Breast epithelium (tissue), 4 donors: ENCODE data around the gene CDH4. TPM values are rescaled to one million over a fixed set of nuclear protein-coding genes. Genes with fewer than 3 reads are reported as not detected.

Experiments used
- DNase-seq, 2 donors: peaks; one replicate each; pipeline ENCODE4 v3.0.0-alpha.2; 2019; ENCODE audit warnings: low spot score in 2 of 2
- H3K27ac ChIP-seq, 2 donors: fragments of 200-600 bp; sonication (generic) in 1 of 2; one replicate each; pipeline ENCODE4 v1.5.1; 2016 to 2019; ENCODE audit warnings: mild to moderate bottlenecking in 1 of 2
- H3K27me3 ChIP-seq, 2 donors: fragments of 200-600 bp; sonication (generic) in 1 of 2; one replicate each; pipeline versions ENCODE4 v1.5.1 to v1.6.0; 2017 to 2019; ENCODE audit warnings: control low read depth in 1 of 2, mild to moderate bottlenecking in 1 of 2
- H3K36me3 ChIP-seq: fragments of 200-600 bp; one replicate; pipeline ENCODE4 v1.5.1; 2019
- H3K4me1 ChIP-seq, 2 donors: fragments of 200-600 bp; sonication (generic); one replicate each; pipeline ENCODE4 v1.5.1; 2016 to 2019; ENCODE audit warnings: control low read depth in 1 of 2
- H3K4me3 ChIP-seq, 3 donors: fragments of 200-600 bp; sonication (generic); 1 replicate in 2 of 3; 2 replicates in 1 of 3; pipeline ENCODE4 v1.5.1; 2016 to 2019; ENCODE audit warnings: mild to moderate bottlenecking in 3 of 3, moderate library complexity in 2 of 3
- H3K9me3 ChIP-seq, 2 donors: fragments of 200-600 bp; sonication (generic) in 1 of 2; one replicate each; pipeline ENCODE4 v1.5.1; 2016 to 2019; ENCODE audit warnings: control low read depth in 1 of 2
- CTCF ChIP-seq, 3 donors: fragments of 450-650 bp; IDR thresholded peaks; one replicate each; pipeline ENCODE4 v1.5.1; 2016 to 2017; ENCODE audit warnings: antibody characterized with exemption in 3 of 3, mild to moderate bottlenecking in 3 of 3, moderate library complexity in 3 of 3
- POLR2A ChIP-seq: fragments of 450-650 bp; IDR thresholded peaks from one replicate; pipeline ENCODE4 v1.6.1; 2016; ENCODE audit warnings: antibody characterized with exemption, mild to moderate bottlenecking, moderate library complexity
- POLR2AphosphoS5 ChIP-seq, 3 donors: sonication (generic); formaldehyde crosslinking; IDR thresholded peaks; one replicate each; pipeline ENCODE4 v1.6.1; 2017; ENCODE audit warnings: antibody characterized with exemption in 3 of 3
- intact Hi-C: fragments of 100-400 bp; cut with DNase I; formaldehyde crosslinking; loops from one replicate; pipeline ENCODE4 v1.15.1; 2023; ENCODE audit warnings: low total_unique reads
- total RNA-seq, 3 donors: library from RNA; depleted of rRNA; stranded (reverse); fragments of >200 nt; gene quantifications; one replicate each; pipeline ENCODE4 v1.1.0, GENCODE V29; 2016

CDH4 gene
- total RNA-seq, 3 donors from 2014 or later = under 0.01 TPM; not detected in 2

GRCh38 chr20:61956396-61957342, 704.6 kb downstream of the CDH4 start:
- H3K9me3 ChIP-seq = no peaks in the 10 kb centered on the region
- intact Hi-C loops = no loop called here
- no peaks in the 10 kb centered on the region for H3K4me1 ChIP-seq
- no peak overlapping the region for H3K4me3 ChIP-seq
- TF ChIP-seq POLR2A (no peak), CTCF (IDR thresholded peaks at IDR 0.05) (no peak), POLR2AphosphoS5 (IDR thresholded peaks at IDR 0.05) (no peak)
- DNase-seq = no peak
- no peaks in the 10 kb centered on the region for H3K36me3 ChIP-seq
- peaks cover 0 to 18% of the 10 kb centered on the region in 2 donors for H3K27me3 ChIP-seq
- H3K27ac ChIP-seq = no peak overlapping the region

GRCh38 chr20:61957961-61958715, 706.1 kb downstream of the CDH4 start:
- Histone ChIP-seq H3K9me3 (no peaks in the 10 kb centered on the region), H3K4me1 (no peaks in the 10 kb centered on the region), H3K27ac (no peak overlapping the region), H3K36me3 (no peaks in the 10 kb centered on the region), H3K4me3 (no peak overlapping the region), H3K27me3 (peaks cover 0 to 6% of the 10 kb centered on the region in 2 donors)
- intact Hi-C loops = loop anchor here (2.0 kb wide), 1 partner anchor 53 kb away; no protein-coding TSS in a partner anchor
- peak in 1 of 2 donors; percentile 20 for DNase-seq
- TF ChIP-seq POLR2A (no peak), CTCF (IDR thresholded peaks at IDR 0.05) (no peak), POLR2AphosphoS5 (IDR thresholded peaks at IDR 0.05) (no peak)

GRCh38 chr20:61958773-61959700, 707.0 kb downstream of the CDH4 start:
- intact Hi-C loops = loop anchor here (2.0 kb wide), 1 partner anchor 52 kb away; no protein-coding TSS in a partner anchor
- TF ChIP-seq POLR2A (no peak), CTCF (IDR thresholded peaks at IDR 0.05) (no peak), POLR2AphosphoS5 (IDR thresholded peaks at IDR 0.05) (no peak)
- DNase-seq = no peak
- no peak overlapping the region for H3K4me3 ChIP-seq
- no peaks in the 10 kb centered on the region for H3K4me1 ChIP-seq
- H3K36me3 ChIP-seq = no peaks in the 10 kb centered on the region
- H3K9me3 ChIP-seq = no peaks in the 10 kb centered on the region
- peaks cover 0 to 7% of the 10 kb centered on the region in 2 donors for H3K27me3 ChIP-seq
- no peak overlapping the region for H3K27ac ChIP-seq

- Histone ChIP-seq H3K27me3 (peaks cover 0 to 22% of the 10 kb centered on the region in 2 donors), H3K4me1 (no peaks in the 10 kb centered on the region), H3K27ac (no peak overlapping the region), H3K9me3 (no peaks in the 10 kb centered on the region), H3K36me3 (no peaks in the 10 kb centered on the region), H3K4me3 (no peak overlapping the region)
- intact Hi-C loops = no loop called here
- no peak for TF ChIP-seq POLR2A
- no peak for TF ChIP-seq POLR2AphosphoS5 (IDR thresholded peaks at IDR 0.05)
- no peak for TF ChIP-seq CTCF (IDR thresholded peaks at IDR 0.05)
- no peak for DNase-seq
Measured at GRCh38 chr20:61960836-61961235, 708.8 kb downstream of the CDH4 start.
